HT1080 (cell line): ENCODE measurements around the gene AAGAB. TPM values are rescaled to one million over a fixed set of nuclear protein-coding genes. Genes with fewer than 3 reads are reported as not detected.

Experiments used
- DNase-seq: peaks from one replicate; pipeline ENCODE4 v3.0.0-alpha.2; 2015; ENCODE audit warnings: low read depth
- total RNA-seq: library from RNA; depleted of rRNA; stranded (reverse); fragments of >200 nt; shearing (Covaris generic); gene quantifications from 2 replicates; pipeline ENCODE4 v1.2.3, GENCODE V29; 2014

Gene AAGAB
- total RNA-seq, 1 experiment from 2014 or later, result 48.1 TPM

- no peak for DNase-seq
Observed at GRCh38 chr15:67212684-67213367, 41.6 kb downstream of the AAGAB start.

GRCh38 chr15:67210555-67211168, 43.8 kb downstream of the AAGAB start:
- DNase-seq, result no peak

GRCh38 chr15:67208396-67208795, 46.1 kb downstream of the AAGAB start:
- no peak for DNase-seq

GRCh38 chr15:67207555-67208207, 46.8 kb downstream of the AAGAB start:
- no peak for DNase-seq

GRCh38 chr15:67202991-67203390, 51.5 kb downstream of the AAGAB start:
- DNase-seq, result no peak

- no peak for DNase-seq
Observed at GRCh38 chr15:67202091-67202490, 52.4 kb downstream of the AAGAB start.

GRCh38 chr15:67201136-67201535, 53.3 kb downstream of the AAGAB start:
- DNase-seq, result peak; percentile 54

GRCh38 chr15:67199881-67200763, 54.3 kb downstream of the AAGAB start:
- no peak for DNase-seq

- DNase-seq, result no peak
Observed at GRCh38 chr15:67199391-67199790, 55.1 kb downstream of the AAGAB start.

GRCh38 chr15:67198157-67198754, 56.2 kb downstream of the AAGAB start:
- DNase-seq, result no peak

GRCh38 chr15:67197364-67197695, 57.1 kb downstream of the AAGAB start:
- no peak for DNase-seq

GRCh38 chr15:67196672-67197363, 57.6 kb downstream of the AAGAB start:
- peak; percentile 73 for DNase-seq

- DNase-seq, result no peak
Observed at GRCh38 chr15:67196222-67196621, 58.2 kb downstream of the AAGAB start.

GRCh38 chr15:67195305-67195704, 59.2 kb downstream of the AAGAB start:
- DNase-seq, result no peak

- DNase-seq, result no peak
Observed at GRCh38 chr15:67194171-67195114, 60.0 kb downstream of the AAGAB start.

- no peak for DNase-seq
Observed at GRCh38 chr15:67193223-67193990, 61.1 kb downstream of the AAGAB start.

- DNase-seq, result no peak
Observed at GRCh38 chr15:67192185-67192820, 62.2 kb downstream of the AAGAB start.

- DNase-seq, result no peak
Observed at GRCh38 chr15:67190813-67191212, 63.6 kb downstream of the AAGAB start.
